Measurements from ENCODE around the gene DSCAML1. TPM values are rescaled to one million over a fixed set of nuclear protein-coding genes. Genes with fewer than 3 reads are reported as not detected.

Gene DSCAML1
- total RNA-seq, 1 experiment from 2014 or later = not detected

GRCh38 chr11:117716521-117717440, 80.2 kb downstream of the DSCAML1 start:
- H3K9ac ChIP-seq (ENCODE audit: low read length) = no peak overlapping the region
- H3K27me3 ChIP-seq (ENCODE audit: insufficient read depth, low read length) = peaks cover 6% of the 10 kb centered on the region
- no peak for ATAC-seq
- no peaks in the 10 kb centered on the region for H3K4me1 ChIP-seq (ENCODE audit: control insufficient read depth in 1 of 2, insufficient read depth in 2 of 2, low read length in 2 of 2)
- H3K4me2 ChIP-seq (ENCODE audit: low read length) = no peak overlapping the region
- CTCF ChIA-PET = no interaction called here
- H3K79me2 ChIP-seq (ENCODE audit: insufficient read depth, low read length) = no peaks in the 10 kb centered on the region
- H3K9me2 ChIP-seq (ENCODE audit: insufficient read depth) = no peaks in the 10 kb centered on the region
- RAD21 ChIA-PET (ENCODE audit: low non-redundant PET in 1 of 2, low total read pairs in 2 of 2, uncharacterized antibody in 2 of 2, unreplicated experiment in 2 of 2) = no interaction called here
- TF ChIP-seq, protein P1, sequence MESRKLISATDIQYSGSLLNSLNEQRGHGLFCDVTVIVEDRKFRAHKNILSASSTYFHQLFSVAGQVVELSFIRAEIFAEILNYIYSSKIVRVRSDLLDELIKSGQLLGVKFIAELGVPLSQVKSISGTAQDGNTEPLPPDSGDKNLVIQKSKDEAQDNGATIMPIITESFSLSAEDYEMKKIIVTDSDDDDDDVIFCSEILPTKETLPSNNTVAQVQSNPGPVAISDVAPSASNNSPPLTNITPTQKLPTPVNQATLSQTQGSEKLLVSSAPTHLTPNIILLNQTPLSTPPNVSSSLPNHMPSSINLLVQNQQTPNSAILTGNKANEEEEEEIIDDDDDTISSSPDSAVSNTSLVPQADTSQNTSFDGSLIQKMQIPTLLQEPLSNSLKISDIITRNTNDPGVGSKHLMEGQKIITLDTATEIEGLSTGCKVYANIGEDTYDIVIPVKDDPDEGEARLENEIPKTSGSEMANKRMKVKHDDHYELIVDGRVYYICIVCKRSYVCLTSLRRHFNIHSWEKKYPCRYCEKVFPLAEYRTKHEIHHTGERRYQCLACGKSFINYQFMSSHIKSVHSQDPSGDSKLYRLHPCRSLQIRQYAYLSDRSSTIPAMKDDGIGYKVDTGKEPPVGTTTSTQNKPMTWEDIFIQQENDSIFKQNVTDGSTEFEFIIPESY (IDR thresholded peaks at IDR 0.05; ENCODE audit: extremely low read depth, insufficient replicate concordance, low read length) = no peak
- TF ChIP-seq EZH2phosphoT487 (IDR thresholded peaks at IDR 0.05; ENCODE audit: borderline replicate concordance) = no peak
- no peak for TF ChIP-seq ZNF274 (IDR thresholded peaks at IDR 0.05; ENCODE audit: low read depth, low read length)
- no peak for TF ChIP-seq ATF3 (IDR thresholded peaks at IDR 0.05)
- TF ChIP-seq POLR2A (IDR thresholded peaks at IDR 0.05; ENCODE audit: borderline replicate concordance, extremely low read depth, insufficient read depth, insufficient read length) = no peak
- TF ChIP-seq EZH2 (IDR thresholded peaks at IDR 0.05) = no peak
- TF ChIP-seq ZFX (IDR thresholded peaks at IDR 0.05) = no peak
- no peak for TF ChIP-seq TCF7L2 (IDR thresholded peaks at IDR 0.05; ENCODE audit: borderline replicate concordance, extremely low read depth, insufficient read depth, insufficient read length)
- TF ChIP-seq, protein P2, sequence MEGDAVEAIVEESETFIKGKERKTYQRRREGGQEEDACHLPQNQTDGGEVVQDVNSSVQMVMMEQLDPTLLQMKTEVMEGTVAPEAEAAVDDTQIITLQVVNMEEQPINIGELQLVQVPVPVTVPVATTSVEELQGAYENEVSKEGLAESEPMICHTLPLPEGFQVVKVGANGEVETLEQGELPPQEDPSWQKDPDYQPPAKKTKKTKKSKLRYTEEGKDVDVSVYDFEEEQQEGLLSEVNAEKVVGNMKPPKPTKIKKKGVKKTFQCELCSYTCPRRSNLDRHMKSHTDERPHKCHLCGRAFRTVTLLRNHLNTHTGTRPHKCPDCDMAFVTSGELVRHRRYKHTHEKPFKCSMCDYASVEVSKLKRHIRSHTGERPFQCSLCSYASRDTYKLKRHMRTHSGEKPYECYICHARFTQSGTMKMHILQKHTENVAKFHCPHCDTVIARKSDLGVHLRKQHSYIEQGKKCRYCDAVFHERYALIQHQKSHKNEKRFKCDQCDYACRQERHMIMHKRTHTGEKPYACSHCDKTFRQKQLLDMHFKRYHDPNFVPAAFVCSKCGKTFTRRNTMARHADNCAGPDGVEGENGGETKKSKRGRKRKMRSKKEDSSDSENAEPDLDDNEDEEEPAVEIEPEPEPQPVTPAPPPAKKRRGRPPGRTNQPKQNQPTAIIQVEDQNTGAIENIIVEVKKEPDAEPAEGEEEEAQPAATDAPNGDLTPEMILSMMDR (IDR thresholded peaks at IDR 0.05 in 2 of 3, conservative IDR thresholded peaks at IDR 0.05 in 1 of 3; ENCODE audit: borderline replicate concordance in 1 of 3, insufficient read depth in 1 of 3, low read depth in 2 of 3, low read length in 2 of 3) = no peak
- TF ChIP-seq YY1 (IDR thresholded peaks at IDR 0.05; ENCODE audit: extremely low read depth, insufficient replicate concordance, low read depth, low read length) = no peak
- no peak for TF ChIP-seq RAD21 (IDR thresholded peaks at IDR 0.05; ENCODE audit: low read depth)
- TF ChIP-seq SP1 (IDR thresholded peaks at IDR 0.05; ENCODE audit: low read depth) = no peak
- TF ChIP-seq EGR1 (IDR thresholded peaks at IDR 0.05; ENCODE audit: low read depth) = no peak
- no peak for TF ChIP-seq ELF1 (IDR thresholded peaks at IDR 0.05; ENCODE audit: borderline replicate concordance, low read depth)
- no peaks in the 10 kb centered on the region for H3K9me3 ChIP-seq (ENCODE audit: control insufficient read depth in 1 of 2, insufficient read depth in 1 of 2, low read depth in 1 of 2, low read length in 2 of 2)
- POLR2A ChIA-PET = no interaction called here
- intact Hi-C loops (cut with micrococcal nuclease) = no loop called here
- H2AFZ ChIP-seq (ENCODE audit: low read depth, low read length, poor library complexity, severe bottlenecking) = no peak overlapping the region
- DNase-seq (ENCODE audit: low read depth, low spot score) = no peak
- no peaks in the 10 kb centered on the region for H3K36me3 ChIP-seq (ENCODE audit: control insufficient read depth in 1 of 2, insufficient read depth in 2 of 2, low read length in 2 of 2)
- BruUV-seq (replicated peaks) = no TSS peak
- H3K27ac ChIP-seq (ENCODE audit: low read depth, low read length) = no peak overlapping the region
- H4K20me1 ChIP-seq (ENCODE audit: insufficient read depth) = no peaks in the 10 kb centered on the region
- H3K4me3 ChIP-seq (replicated peaks in 1 of 2; ENCODE audit: low read depth in 1 of 2, low read length in 2 of 2) = no peak overlapping the region

Measured in HCT116 (cell line).